ENCODE results near the gene ZDHHC13. TPM values are rescaled to one million over a fixed set of nuclear protein-coding genes. Genes with fewer than 3 reads are reported as not detected.

The ZDHHC13 gene
- total and polyA plus RNA-seq, 9 of the 15 experiments (the other 6 are each of a cell fraction or from before 2014, with no cell fraction given), result 4.7 to 18.6 (median 10.0) TPM

- TF ChIP-seq ATF6 (CRISPR knock-in tag; IDR thresholded peaks at IDR 0.05), result peak; percentile 71; the same call in 1 of the 2 replicates
- no peak for TF ChIP-seq DLX4 (CRISPR knock-in tag; IDR thresholded peaks at IDR 0.05)
- no peak for TF ChIP-seq FOXP4 (CRISPR knock-in tag; IDR thresholded peaks at IDR 0.05; ENCODE audit: borderline replicate concordance)
- TF ChIP-seq TFAP4 (CRISPR knock-in tag; IDR thresholded peaks at IDR 0.05; ENCODE audit: borderline replicate concordance), result peak; percentile 40; the same call in 1 of the 2 replicates
- peak; percentile 35 for TF ChIP-seq KDM5B (IDR thresholded peaks at IDR 0.05; ENCODE audit: insufficient replicate concordance, low read depth, low read length)
- peak; percentile 49 for TF ChIP-seq USF2 (CRISPR knock-in tag; IDR thresholded peaks at IDR 0.05)
- peak; percentile 87; the same call in 1 of the 2 replicates for TF ChIP-seq ZBTB7A (IDR thresholded peaks at IDR 0.05; ENCODE audit: borderline replicate concordance, control insufficient read depth, low read depth, low read length)
- TF ChIP-seq ZNF12 (CRISPR knock-in tag; IDR thresholded peaks at IDR 0.05), result no peak
- no peak for TF ChIP-seq E2F1 (CRISPR knock-in tag; IDR thresholded peaks at IDR 0.05)
- no peak for TF ChIP-seq PCBP2 (IDR thresholded peaks at IDR 0.05; ENCODE audit: low read depth, low read length, poor library complexity, severe bottlenecking)
- TF ChIP-seq CCNT2 (IDR thresholded peaks at IDR 0.05; ENCODE audit: borderline replicate concordance, extremely low read depth, insufficient read length, low read depth, low read length), result peak; percentile 52
- no peak for TF ChIP-seq STAT5B (CRISPR knock-in tag; IDR thresholded peaks at IDR 0.05)
- no peak for TF ChIP-seq SETDB1 (IDR thresholded peaks at IDR 0.05; ENCODE audit: low read length)
- TF ChIP-seq USF1 (CRISPR knock-in tag; IDR thresholded peaks at IDR 0.05), result no peak
These were observed at the start of gene ZDHHC13 (continued) for GRCh38 chr11:19116971-19117759.

All from K562 (cell line).